Measurements from ENCODE around the gene PRCD. TPM values are rescaled to one million over a fixed set of nuclear protein-coding genes. Genes with fewer than 3 reads are reported as not detected.
"Not testable (repeated sequence)": the region's sequence is repeated elsewhere in the genome, so short reads cannot be mapped to it uniquely, and the experiment has no call there.

Gene PRCD
- total RNA-seq, 1 experiment from 2014 or later: not detected

- peak; percentile 85 for DNase-seq (ENCODE audit: low spot score)
Observed at GRCh38 chr17:76527430-76528111, 12.3 kb upstream of the PRCD start.

- DNase-seq (ENCODE audit: low spot score): no peak
Observed at GRCh38 chr17:76528156-76528527, 11.7 kb upstream of the PRCD start.

DNA sequence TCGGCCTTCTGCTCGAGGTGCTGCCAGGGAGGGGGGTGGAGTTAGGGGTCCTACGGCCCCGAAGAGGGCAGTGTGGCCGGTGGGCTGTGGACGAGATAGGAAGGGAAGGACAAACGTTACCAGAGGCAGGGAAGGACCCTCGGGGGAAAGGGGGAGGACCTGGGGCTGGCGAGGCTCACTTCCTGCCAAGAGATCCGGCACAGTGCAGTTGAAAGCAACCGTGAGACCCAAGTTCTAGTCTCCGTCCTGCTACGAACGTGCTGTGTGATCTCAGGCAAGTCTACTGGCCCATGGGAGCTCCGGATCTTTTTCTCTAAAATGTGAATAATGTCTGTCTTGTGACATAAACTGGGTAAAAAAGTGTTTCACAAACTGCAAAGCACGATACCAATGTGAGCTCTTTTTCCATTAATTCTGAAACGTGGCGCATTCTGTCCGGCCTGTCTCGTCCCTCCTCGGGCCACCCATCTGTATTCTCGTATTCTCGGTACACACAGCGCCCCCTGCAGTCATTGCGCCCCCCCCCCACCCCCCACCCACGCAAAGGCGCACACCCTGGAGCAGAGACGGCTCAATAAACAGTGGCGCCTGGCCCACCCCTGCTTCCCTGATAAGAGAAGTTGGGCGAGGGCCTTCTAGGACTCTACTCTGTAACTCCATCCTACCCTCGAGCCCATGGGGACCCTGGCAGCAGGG lies 11.2 kb upstream of the PRCD start:
- DNase-seq (ENCODE audit: low spot score): no peak

DNA sequence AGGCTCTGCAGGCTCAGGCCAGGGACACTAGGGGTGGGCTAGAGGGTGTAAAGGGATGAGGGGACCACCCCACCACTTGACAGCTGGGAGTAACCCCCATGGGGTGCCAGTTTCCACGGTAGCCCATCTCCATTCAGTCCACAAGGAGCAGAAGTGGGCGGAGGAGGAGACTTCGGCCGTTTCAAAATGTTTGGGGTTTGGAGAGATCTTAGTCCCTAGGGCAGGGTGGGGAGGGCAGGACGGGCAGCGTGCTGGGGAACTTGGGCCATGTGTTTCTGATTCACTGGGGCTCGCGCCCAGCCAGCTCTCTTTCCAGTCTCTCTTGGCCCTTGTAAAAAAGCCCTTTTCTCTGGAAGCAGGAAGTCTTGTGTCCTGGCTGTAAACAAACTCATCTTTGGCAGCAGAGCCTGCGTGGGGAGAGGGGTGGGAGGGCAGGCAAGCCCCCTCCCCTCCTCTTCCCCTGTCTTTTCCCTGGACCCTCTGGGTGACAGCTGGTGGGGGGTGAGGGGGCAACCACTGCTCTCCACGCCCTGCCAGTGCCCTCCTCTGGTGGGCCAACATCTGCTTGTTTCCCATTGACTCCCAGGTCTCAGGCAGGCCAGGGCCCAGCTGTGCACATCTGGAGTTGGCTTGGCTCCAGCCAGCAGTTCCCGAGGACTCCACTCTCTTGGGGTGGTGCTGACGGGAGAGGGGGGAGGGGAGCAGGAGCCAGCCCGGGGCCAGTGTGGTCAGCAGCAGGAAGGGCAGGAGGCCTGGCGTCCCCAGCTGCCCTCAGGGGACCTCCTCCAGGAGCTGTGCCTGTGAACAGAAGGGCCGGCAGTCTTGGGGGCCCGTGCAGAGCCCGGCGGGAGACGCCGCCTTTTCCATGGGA lies 10.4 kb upstream of the PRCD start:
- DNase-seq (ENCODE audit: low spot score): peak; percentile 53

DNA sequence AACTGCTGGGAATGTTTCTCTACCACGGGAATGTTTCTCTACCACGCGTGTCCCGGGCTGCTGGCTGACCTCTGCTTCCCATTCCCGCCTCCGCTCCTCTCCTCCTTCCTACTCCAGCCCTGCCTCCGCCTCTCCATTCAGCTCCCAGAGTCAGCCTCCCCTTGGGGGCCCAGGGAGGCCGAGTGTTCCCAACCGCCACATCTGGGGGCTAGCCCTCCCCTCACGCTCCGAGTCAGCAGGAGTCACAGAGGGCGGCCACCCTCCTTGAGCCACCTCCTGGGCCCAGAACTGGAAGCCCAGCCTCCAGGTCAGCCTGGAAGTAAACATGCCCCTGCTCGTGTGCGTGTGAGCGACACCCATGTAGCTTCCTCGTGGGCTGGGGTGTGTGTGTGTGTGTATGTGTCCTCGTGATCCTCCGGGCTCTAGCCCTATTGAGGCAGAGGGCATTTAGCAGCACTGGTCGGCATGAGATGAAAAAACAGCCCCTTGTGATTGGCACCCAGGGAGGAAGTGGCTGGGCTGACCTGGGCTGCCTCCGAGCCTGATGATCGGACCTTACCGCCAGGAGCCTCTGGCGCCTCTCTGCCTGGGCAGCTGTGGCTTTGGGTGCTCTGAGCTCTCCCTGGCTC lies 9.6 kb upstream of the PRCD start:
- no peak for DNase-seq (ENCODE audit: low spot score)

DNA sequence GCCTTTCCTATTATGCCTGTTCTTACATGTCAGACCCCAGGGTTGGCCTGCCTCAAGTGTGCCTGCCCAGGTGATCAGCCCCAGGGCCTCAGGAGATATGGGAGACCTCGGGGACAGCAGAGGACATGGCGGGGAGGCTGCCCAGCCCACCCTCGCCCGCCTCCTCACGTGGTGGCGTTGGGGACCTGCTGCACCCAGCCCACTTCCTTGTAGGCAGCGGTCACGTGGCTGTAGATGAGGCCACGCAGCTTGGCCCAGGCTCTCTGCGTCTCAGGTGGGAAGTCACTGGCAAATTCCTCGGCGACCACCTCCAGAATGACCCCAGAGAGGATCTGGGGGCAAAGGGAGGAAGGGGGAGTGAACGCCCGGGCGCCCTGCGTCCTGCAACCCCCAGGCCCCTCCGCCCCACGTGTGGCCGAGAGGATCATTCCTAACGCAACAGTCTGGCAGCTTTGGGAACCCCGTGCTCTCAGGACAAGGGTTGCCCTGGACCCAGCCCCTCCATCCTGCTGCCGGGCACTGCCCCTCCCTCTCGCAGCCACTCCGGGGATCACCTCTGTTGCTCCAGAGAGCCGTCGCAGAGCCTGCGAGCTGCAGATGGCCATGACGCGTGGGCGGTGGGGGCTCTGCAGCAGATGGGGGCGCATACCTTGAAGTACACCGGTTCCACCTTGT lies 8.9 kb upstream of the PRCD start:
- no peak for DNase-seq (ENCODE audit: low spot score)

- DNase-seq (ENCODE audit: low spot score): no peak
Observed at GRCh38 chr17:76531486-76532038, 8.3 kb upstream of the PRCD start.

- peak; percentile 14 for DNase-seq (ENCODE audit: low spot score)
Observed at GRCh38 chr17:76532072-76532651, 7.7 kb upstream of the PRCD start.

DNA sequence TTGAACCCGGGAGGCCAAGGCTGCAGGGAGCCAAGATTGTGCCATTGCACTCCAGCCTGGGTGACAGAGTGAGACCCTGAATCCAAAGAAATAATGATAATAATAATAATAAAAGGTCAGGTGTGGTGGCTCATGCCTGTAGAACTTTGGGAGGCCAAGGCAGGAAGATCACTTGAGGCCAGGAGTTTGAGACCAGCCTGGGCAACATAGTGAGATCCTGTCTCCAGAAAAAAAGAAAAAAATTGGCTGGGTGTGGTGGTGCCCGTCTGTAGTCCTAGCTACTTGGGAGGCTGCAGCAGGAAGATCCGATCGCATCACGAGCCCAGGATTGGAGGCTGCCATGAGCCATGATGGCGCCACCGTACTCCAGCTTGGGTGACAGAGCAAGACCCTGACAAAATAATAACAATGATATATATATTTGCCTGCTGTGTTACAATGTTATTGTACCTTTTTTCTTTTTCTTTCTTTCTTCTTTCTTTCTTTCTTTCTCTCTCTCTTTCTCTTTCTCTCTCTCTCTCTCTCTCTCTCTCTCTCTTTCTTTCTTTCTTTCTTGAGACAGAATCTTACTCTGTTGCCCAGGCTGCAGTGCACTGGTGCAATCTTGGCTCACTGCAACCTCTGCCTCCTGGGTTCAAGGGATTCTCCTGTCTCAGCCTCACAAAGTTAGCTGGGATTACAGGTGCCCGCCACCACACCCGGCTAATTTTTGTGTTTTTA lies 6.0 kb upstream of the PRCD start:
- not testable (repeated sequence) for DNase-seq (ENCODE audit: low spot score)

GRCh38 chr17:76534831-76535732 lies 4.8 kb upstream of the PRCD start:
- DNase-seq (ENCODE audit: low spot score): no peak

GRCh38 chr17:76535788-76536510 lies 3.9 kb upstream of the PRCD start:
- DNase-seq (ENCODE audit: low spot score): no peak

DNA sequence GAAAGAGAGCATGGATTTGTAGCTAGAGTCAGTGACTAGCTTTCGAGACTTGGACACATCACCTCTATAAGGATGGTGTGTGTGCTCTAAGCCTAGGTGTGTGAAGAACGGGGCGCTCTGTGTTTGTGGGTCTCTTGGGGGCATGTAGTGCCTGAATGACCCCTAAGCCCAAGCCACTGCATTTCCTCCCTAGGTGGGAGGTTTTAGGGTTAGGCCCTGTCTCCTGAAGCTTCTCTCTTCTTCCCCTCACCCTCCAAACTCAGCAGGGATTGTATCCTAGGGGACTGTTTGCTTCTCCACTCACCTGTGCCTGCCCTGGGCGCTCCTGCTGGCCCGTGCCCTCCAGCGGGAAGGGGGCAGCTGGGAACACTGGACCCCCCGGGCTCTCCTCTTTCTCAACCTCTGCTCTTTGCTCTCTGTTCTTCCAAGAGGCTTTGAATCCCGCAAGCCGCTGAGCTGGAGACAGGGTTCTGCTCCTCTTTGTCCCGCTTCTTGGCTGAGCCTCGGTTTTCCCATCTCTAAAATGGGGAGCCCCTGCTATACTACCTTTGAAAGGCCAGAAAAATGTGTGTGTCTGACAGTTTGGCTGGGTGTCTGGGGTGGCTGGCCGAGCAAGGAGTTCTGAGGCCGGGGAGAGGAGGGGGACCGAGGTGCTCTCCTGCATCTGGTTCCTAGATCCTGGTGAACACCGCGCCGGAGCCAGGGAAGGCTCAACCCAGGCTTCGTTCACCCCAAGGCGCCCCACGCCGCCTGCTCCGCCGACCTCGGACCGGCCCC lies 3.1 kb upstream of the PRCD start:
- no peak for DNase-seq (ENCODE audit: low spot score)

- DNase-seq (ENCODE audit: low spot score): no peak
Observed at GRCh38 chr17:76537288-76537577, 2.6 kb upstream of the PRCD start.

- no peak for DNase-seq (ENCODE audit: low spot score)
Observed at GRCh38 chr17:76537578-76538280, 2.1 kb upstream of the PRCD start, which contains the start of gene CYGB. Gene CYGB, minus strand, starts transcription at chr17:76537709. Its CDS starts 167 bp downstream, at chr17:76537542.

- DNase-seq (ENCODE audit: low spot score): no peak
Observed at GRCh38 chr17:76538281-76538931, 1.4 kb upstream of the PRCD start.

- no peak for DNase-seq (ENCODE audit: low spot score)
Observed at GRCh38 chr17:76538941-76539570, 788 bp upstream of the PRCD start.
